SU-DHL-6 (cell line): Measurements from ENCODE around the gene DPT.

Experiments
- EZH2phosphoT487 ChIP-seq: fragments of 200-600 bp; sonication (generic), shearing (Covaris generic); conservative IDR thresholded peaks from 2 replicates; pipeline ENCODE4 v1.6.1; 2018; ENCODE audit warnings: mild to moderate bottlenecking, antibody characterized with exemption, low read length, moderate library complexity, mixed read lengths
- TF ChIP-seq, protein P1 (sequence below): fragments of 200-600 bp; sonication (generic); IDR thresholded peaks from one replicate; pipeline ENCODE4 v1.5.1; 2017; ENCODE audit warnings: antibody characterized with exemption, mild to moderate bottlenecking, low read length, moderate library complexity; ENCODE audit not compliant: insufficient read depth, poor library complexity, severe bottlenecking

GRCh38 chr1:168676029-168676812 is 52.8 kb downstream of the DPT start:
- TF ChIP-seq, protein P1, sequence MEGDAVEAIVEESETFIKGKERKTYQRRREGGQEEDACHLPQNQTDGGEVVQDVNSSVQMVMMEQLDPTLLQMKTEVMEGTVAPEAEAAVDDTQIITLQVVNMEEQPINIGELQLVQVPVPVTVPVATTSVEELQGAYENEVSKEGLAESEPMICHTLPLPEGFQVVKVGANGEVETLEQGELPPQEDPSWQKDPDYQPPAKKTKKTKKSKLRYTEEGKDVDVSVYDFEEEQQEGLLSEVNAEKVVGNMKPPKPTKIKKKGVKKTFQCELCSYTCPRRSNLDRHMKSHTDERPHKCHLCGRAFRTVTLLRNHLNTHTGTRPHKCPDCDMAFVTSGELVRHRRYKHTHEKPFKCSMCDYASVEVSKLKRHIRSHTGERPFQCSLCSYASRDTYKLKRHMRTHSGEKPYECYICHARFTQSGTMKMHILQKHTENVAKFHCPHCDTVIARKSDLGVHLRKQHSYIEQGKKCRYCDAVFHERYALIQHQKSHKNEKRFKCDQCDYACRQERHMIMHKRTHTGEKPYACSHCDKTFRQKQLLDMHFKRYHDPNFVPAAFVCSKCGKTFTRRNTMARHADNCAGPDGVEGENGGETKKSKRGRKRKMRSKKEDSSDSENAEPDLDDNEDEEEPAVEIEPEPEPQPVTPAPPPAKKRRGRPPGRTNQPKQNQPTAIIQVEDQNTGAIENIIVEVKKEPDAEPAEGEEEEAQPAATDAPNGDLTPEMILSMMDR = no peak
- TF ChIP-seq EZH2phosphoT487 = no peak
